Measurements from ENCODE around the gene RBBP8.

The RBBP8 gene

DNA sequence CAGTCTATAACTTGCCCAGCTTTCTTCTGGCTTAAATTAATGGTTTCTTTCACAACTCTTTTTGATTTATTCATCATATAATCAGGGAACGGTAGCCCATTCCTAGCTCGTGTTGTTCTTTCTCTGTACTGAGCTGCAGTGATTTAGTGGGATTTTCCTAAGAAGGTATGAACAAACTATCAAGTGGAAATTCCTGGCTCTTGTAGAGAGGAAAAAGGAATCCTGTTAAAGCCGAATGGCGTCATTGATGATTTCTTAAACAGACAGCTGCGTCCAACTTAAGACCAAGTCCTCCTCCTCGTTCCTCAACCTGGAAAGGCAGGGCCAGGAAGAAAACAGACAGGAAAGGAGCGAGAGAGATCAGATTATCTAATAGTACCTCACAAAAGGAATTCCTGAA lies 132.9 kb downstream of the RBBP8 start:
- no peak for FAIRE-seq

GRCh38 chr18:23066504-23067039 lies 133.4 kb downstream of the RBBP8 start:
- no peak for FAIRE-seq

DNA sequence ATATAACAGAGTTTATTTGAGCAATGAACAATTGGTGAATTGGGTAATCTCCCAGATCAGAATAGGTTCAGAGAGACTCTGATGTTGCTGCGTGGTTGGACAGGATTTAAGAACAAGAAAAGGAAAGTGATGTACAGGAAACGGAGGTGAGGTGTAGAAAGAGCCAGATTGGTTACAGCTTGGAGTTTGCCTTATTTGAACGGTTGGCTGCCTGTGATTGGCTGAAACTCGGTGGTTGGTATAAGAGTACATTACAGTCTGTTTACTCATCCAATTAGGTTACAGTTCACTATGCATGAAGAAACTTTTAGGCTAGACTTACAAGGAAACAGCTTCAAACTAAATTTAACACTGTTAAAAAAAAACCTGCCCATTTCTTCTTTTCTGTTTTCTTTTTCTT lies 134.1 kb downstream of the RBBP8 start:
- no peak for FAIRE-seq

DNA sequence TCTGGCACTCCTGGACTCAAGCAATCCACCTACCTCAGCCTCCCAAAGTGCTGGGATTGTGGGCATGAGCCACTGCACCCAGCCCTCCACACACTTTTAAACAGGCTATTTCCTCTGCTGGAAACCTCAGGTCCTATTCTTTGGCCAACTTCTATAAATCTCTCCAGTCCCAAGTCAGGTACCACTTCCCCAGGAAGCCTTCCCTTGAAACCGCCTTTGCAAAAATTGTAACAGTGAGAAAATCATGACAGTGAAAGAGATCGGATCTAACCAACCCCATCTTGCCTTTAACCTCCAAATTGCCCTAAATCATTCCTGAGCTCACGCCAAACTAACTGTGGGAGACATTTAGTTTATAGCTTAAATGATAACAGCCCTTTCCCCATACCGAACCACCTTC lies 134.9 kb downstream of the RBBP8 start:
- FAIRE-seq = no peak

GRCh38 chr18:23068570-23069310 lies 135.6 kb downstream of the RBBP8 start:
- no peak for FAIRE-seq

DNA sequence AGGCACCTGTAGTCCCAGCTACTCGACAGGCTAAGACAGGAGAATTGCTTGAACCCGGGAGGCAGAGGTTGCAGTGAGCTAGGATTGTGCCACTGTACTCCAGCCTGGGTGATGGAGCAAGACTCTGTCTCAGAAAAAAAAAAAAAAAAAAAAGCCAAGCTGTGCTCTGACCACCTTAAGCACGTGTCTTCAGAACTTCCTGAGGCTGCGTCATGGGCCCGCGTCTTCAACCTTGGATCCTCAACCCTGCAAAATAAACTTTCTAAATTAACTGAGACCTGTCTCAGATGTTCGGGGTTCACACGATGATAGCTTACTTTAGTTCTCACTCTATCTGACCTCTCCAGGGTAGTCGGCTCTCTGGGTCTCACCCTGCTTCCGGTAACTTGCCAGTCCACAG lies 136.4 kb downstream of the RBBP8 start:
- no peak for FAIRE-seq

DNA sequence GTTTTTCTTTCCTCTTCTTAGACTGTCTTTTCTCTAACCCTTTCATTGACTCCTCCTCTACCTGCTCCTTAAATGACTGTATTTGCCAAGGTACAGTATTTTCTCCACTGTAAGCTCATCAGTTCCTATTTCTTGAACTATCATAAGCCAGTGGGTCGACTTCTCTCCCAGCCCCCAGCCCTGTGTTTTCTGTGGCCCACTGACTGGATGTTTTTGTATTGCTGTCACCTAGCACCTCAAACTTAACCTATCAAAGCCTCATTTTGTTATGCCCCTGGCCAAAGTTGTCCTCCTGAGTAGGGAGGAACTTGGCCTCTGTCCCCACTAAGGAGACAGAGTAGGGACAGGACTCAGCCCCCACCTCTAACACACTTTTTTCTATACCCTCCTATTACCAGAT lies 136.8 kb downstream of the RBBP8 start:
- no peak for FAIRE-seq

GRCh38 chr18:23071285-23071684 lies 138.2 kb downstream of the RBBP8 start:
- no peak for FAIRE-seq

DNA sequence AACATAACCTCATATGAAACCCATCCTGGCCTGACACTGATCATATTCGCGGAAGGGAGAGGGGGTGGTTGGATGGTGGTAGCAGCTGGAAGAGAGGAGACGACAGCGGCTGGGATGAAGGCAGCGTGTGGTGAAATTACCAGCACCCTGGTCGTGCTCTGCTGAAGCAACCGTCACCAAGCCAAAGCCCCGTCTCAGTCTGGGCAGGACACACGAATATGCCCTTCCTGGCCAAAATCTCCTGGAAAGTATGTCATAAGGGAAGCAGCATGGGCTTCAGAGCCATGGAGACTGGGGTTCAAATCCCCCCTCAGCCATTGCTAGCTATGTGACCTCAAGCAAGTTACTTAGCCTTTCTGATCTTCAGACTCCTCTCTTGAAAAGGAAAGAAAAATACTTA lies 139.0 kb downstream of the RBBP8 start:
- no peak for FAIRE-seq

GRCh38 chr18:23073996-23074606 lies 141.0 kb downstream of the RBBP8 start:
- no peak for FAIRE-seq
